ENCODE results near the gene MYF5.

MYF5 gene

GRCh38 chr12:80712866-80713265 is 3.8 kb upstream of the MYF5 start:
- no peak overlapping the region for H3K4me3 ChIP-seq (ENCODE audit: low read depth, low read length)
- TF ChIP-seq CTCF (IDR thresholded peaks at IDR 0.05; ENCODE audit: borderline replicate concordance, insufficient read depth, low read depth, low read length): no peak

DNA sequence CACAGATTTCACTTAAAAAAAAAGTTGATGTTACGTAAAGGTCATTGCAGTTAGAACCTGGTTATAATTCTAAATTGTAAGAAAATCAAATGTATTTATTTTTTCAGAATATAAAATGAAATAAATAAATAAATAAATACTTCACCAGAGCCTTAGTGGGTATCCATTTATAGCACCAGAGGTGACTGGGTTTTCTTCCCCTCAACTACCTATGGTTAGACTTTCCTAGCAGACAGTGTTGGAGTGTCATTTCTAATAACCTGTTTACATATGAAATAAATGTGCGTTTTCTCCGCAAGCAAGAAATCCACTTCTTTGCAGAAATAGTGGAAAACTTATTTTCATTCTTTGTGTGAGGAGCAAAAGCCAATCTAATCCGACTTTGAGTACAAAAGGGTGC is 3.3 kb upstream of the MYF5 start:
- H3K4me3 ChIP-seq (ENCODE audit: low read depth, low read length): no peak overlapping the region
- TF ChIP-seq CTCF (IDR thresholded peaks at IDR 0.05; ENCODE audit: borderline replicate concordance, insufficient read depth, low read depth, low read length): no peak

DNA sequence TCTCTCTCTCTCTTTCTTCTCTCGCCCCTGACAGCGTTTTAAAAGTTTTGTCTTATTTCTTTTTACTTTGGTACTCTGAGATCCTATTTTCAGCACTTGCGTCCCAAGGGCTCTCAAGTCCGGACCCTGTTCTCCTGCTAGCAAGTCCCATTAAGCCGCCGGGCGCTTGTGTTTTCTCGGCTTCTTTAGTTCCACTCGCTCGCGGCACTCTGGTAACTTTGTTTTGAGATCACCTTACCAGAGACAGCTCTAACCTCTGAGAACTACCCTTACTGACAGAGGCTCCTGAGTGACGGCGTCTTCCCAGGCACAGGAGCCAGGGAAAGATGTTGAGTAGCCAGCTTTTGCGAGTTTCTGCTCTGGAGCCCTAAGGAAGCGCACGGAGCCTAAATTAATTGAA is 2.7 kb upstream of the MYF5 start:
- TF ChIP-seq CTCF (IDR thresholded peaks at IDR 0.05; ENCODE audit: borderline replicate concordance, insufficient read depth, low read depth, low read length): no peak
- H3K4me3 ChIP-seq (ENCODE audit: low read depth, low read length): peak overlapping the region; percentile 21

DNA sequence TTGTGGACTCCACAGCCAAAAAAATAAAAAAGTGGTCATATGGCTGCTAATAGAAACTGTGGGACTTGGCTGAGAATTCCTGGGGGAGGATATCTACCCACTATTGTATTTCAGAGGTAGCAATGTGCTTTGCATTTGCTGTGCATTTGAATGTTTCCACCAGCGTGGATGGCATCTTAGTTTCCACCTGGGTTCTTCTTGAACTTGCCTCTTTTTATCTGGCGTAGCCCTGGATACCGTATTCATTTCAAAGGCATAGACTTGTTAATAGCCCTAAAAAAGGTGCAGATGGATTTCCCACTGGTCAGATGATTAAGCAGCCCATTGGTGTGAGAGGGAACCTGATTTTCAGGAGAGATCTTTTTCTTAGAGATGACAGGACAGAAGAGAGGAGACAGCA is 1.9 kb upstream of the MYF5 start:
- no peak for TF ChIP-seq CTCF (IDR thresholded peaks at IDR 0.05; ENCODE audit: borderline replicate concordance, insufficient read depth, low read depth, low read length)
- H3K4me3 ChIP-seq (ENCODE audit: low read depth, low read length): no peak overlapping the region

DNA sequence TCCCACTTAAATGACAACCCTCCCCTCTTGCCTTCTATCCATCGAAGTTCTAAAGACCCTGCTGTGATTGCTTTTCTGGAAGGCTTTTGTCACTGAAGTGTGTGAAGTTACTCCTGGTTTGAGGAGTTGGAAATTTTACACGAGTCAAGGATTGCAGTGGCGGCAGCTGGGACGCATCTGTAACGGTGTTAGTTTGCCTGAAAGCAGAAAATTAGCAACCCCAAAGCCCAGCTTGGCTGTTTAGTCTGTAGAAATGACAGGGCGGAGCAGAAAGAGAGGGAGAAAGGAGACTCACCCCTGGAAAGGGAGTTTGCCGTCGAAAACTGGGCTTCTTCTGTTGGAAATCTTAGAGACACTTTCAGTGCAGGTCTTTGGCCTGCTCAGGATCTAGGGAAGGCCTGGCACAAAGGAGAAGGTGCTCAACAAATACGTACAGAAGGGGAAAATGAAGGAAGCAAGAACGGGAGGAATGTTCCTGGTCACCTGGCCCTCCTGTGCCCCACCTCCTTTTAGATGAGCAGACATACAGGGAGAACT is 931 bp upstream of the MYF5 start:
- H3K4me3 ChIP-seq (ENCODE audit: low read depth, low read length): no peak overlapping the region
- no peak for TF ChIP-seq CTCF (IDR thresholded peaks at IDR 0.05; ENCODE audit: borderline replicate concordance, insufficient read depth, low read depth, low read length)

GRCh38 chr12:80717856-80718255 is 1.1 kb downstream of the MYF5 start:
- no peak for TF ChIP-seq CTCF (IDR thresholded peaks at IDR 0.05; ENCODE audit: borderline replicate concordance, insufficient read depth, low read depth, low read length)
- H3K4me3 ChIP-seq (ENCODE audit: low read depth, low read length): no peak overlapping the region

- no peak overlapping the region for H3K4me3 ChIP-seq (ENCODE audit: low read depth, low read length)
- no peak for TF ChIP-seq CTCF (IDR thresholded peaks at IDR 0.05; ENCODE audit: borderline replicate concordance, insufficient read depth, low read depth, low read length)
Observed at GRCh38 chr12:80720516-80720915, 3.8 kb downstream of the MYF5 start.
